ENCODE results near the gene C19orf33. TPM values are rescaled to one million over a fixed set of nuclear protein-coding genes. Genes with fewer than 3 reads are reported as not detected.

Gene C19orf33
- total RNA-seq, 1 experiment from 2014 or later, result not detected

DNA sequence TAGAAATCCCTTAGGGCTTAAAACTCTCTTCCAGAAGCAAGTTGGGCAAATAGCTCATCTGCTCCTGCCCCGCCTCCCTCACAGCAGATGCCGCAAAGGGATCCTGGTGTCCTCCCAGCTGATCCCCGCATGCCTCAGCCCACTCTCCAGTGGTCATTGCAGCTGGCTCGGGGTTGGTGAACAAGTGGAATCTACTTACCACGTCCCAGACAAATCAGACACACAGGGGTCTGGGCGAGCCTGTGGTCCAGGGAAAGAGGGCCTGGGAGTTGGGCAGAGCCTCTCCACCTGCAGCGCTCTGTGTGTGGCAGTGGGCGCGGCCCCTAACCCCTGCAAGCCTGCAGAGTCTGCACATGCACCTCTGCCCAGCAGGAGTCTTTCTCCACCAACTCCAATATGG, 10.8 kb upstream of the C19orf33 start:
- H3K27me3 ChIP-seq (replicated peaks; ENCODE audit: insufficient read depth, low read depth, low read length, poor library complexity), result no peaks in the 10 kb centered on the region
- ChIA-PET POLR2A (ENCODE audit: low non-redundant PET) (no interaction called here), CTCF (no interaction called here)
- no TSS peak for BruUV-seq (replicated peaks)
- H3K4me3 ChIP-seq (ENCODE audit: low read depth, low read length, poor library complexity, severe bottlenecking), result no peak overlapping the region
- H3K9me3 ChIP-seq (ENCODE audit: low read depth, low read length, poor library complexity, severe bottlenecking), result no peaks in the 10 kb centered on the region
- no peak for DNase-seq (ENCODE audit: low spot score)
- no peak for TF ChIP-seq EZH2 (IDR thresholded peaks at IDR 0.05; ENCODE audit: borderline replicate concordance, low read depth, low read length, poor library complexity, severe bottlenecking)
- TF ChIP-seq, protein P1, sequence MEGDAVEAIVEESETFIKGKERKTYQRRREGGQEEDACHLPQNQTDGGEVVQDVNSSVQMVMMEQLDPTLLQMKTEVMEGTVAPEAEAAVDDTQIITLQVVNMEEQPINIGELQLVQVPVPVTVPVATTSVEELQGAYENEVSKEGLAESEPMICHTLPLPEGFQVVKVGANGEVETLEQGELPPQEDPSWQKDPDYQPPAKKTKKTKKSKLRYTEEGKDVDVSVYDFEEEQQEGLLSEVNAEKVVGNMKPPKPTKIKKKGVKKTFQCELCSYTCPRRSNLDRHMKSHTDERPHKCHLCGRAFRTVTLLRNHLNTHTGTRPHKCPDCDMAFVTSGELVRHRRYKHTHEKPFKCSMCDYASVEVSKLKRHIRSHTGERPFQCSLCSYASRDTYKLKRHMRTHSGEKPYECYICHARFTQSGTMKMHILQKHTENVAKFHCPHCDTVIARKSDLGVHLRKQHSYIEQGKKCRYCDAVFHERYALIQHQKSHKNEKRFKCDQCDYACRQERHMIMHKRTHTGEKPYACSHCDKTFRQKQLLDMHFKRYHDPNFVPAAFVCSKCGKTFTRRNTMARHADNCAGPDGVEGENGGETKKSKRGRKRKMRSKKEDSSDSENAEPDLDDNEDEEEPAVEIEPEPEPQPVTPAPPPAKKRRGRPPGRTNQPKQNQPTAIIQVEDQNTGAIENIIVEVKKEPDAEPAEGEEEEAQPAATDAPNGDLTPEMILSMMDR (conservative IDR thresholded peaks at IDR 0.05; ENCODE audit: low read depth, low read length), result no peak
- no peak overlapping the region for H3K27ac ChIP-seq (ENCODE audit: low read depth, low read length, poor library complexity, severe bottlenecking)
- intact Hi-C loops (cut with micrococcal nuclease; ENCODE audit: unreplicated experiment), result no loop called here
- H3K36me3 ChIP-seq (ENCODE audit: insufficient read depth, low read length, poor library complexity, severe bottlenecking), result no peaks in the 10 kb centered on the region
- no peaks in the 10 kb centered on the region for H3K4me1 ChIP-seq (ENCODE audit: insufficient read depth, low read length, poor library complexity, severe bottlenecking)

DNA sequence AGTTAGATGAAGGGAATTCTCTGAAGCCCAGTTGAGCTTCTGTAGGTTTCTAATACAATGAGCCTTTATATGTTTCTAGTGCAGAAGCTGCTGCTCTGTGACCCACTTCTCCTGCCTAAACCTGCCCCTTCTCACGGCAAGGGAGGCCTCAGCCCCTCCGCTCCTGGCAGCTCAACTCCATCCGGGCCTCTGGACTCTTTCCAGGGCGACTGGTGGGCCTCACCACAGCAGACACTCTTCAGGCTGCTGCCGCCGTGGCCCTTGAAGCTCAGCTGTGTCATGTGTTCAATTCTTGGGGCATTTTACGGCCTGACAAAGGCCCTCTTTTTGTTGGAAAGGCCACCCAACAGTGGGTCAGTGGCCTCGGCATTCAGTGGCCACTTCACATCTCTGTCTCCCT, 10.0 kb upstream of the C19orf33 start:
- Histone ChIP-seq H3K27me3 (replicated peaks; ENCODE audit: insufficient read depth, low read depth, low read length, poor library complexity) (no peaks in the 10 kb centered on the region), H3K9me3 (ENCODE audit: low read depth, low read length, poor library complexity, severe bottlenecking) (no peaks in the 10 kb centered on the region), H3K4me3 (ENCODE audit: low read depth, low read length, poor library complexity, severe bottlenecking) (no peak overlapping the region), H3K4me1 (ENCODE audit: insufficient read depth, low read length, poor library complexity, severe bottlenecking) (no peaks in the 10 kb centered on the region), H3K36me3 (ENCODE audit: insufficient read depth, low read length, poor library complexity, severe bottlenecking) (no peaks in the 10 kb centered on the region), H3K27ac (ENCODE audit: low read depth, low read length, poor library complexity, severe bottlenecking) (no peak overlapping the region)
- BruUV-seq (replicated peaks), result no TSS peak
- POLR2A ChIA-PET (ENCODE audit: low non-redundant PET), result no interaction called here
- TF ChIP-seq EZH2 (IDR thresholded peaks at IDR 0.05; ENCODE audit: borderline replicate concordance, low read depth, low read length, poor library complexity, severe bottlenecking), result no peak
- no peak for DNase-seq (ENCODE audit: low spot score)
- intact Hi-C loops (cut with micrococcal nuclease; ENCODE audit: unreplicated experiment), result no loop called here
- CTCF ChIA-PET, result no interaction called here

DNA sequence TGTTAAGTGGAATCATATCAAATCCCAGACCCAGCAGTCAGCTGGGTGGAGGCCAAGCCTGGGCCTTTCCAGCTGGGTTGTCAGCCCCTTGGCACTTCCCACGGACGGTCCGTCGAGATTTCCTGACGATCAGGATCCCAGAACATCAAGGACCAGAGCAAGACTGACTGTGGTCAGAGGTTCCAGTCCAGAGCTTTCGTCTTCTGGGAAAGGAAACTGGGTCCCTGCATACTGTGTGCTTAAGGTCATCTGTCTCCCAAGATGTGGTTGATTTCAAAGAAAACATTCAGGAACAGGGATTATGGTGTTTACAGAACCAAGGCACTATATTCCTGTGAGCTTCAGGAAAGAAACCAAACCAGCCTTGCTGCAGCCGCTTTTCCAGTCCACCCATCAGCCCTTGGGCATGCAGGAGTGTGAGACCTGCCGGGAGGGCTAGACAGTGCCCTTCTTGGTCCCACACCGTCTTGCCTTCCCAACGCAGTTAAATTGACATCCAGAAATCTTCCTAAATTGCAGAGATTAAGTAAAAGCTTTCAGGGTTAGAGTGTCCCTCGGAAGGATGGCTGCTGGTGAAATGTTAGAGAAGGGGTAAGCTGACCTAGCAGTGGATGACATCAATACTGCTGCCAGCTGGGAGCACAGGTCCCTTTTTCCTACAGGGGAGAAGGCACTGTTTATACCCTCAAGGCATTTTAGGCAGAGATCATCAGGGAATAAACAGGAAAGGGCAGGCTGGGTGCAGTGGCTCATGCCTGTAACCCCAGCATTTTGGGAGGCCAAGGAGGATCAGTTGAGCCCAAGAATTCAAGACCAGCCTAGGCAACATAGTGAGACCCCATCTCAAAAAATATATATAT, 5.0 kb upstream of the C19orf33 start:
- no peak overlapping the region for H3K4me3 ChIP-seq (ENCODE audit: low read depth, low read length, poor library complexity, severe bottlenecking)
- no peak for DNase-seq (ENCODE audit: low spot score)
- no TSS peak for BruUV-seq (replicated peaks)
- intact Hi-C loops (cut with micrococcal nuclease; ENCODE audit: unreplicated experiment), result no loop called here
- CTCF ChIA-PET, result no interaction called here
- no peaks in the 10 kb centered on the region for H3K4me1 ChIP-seq (ENCODE audit: insufficient read depth, low read length, poor library complexity, severe bottlenecking)
- H3K27me3 ChIP-seq (replicated peaks; ENCODE audit: insufficient read depth, low read depth, low read length, poor library complexity), result no peaks in the 10 kb centered on the region
- no peaks in the 10 kb centered on the region for H3K9me3 ChIP-seq (ENCODE audit: low read depth, low read length, poor library complexity, severe bottlenecking)
- no peaks in the 10 kb centered on the region for H3K36me3 ChIP-seq (ENCODE audit: insufficient read depth, low read length, poor library complexity, severe bottlenecking)
- POLR2A ChIA-PET (ENCODE audit: low non-redundant PET), result interaction anchor here (0.6 kb wide), 1 partner anchor 631 kb away, joined by 4 read pairs; the partner anchor contains the start of genes MRPS12 and SARS2
- no peak for TF ChIP-seq EZH2 (IDR thresholded peaks at IDR 0.05; ENCODE audit: borderline replicate concordance, low read depth, low read length, poor library complexity, severe bottlenecking)
- TF ChIP-seq, protein P1 (conservative IDR thresholded peaks at IDR 0.05; ENCODE audit: low read depth, low read length), result no peak
- no peak overlapping the region for H3K27ac ChIP-seq (ENCODE audit: low read depth, low read length, poor library complexity, severe bottlenecking)

All from A673 (cell line).